ENCODE measurements around the gene BRF1.
"Not testable (repeated sequence)": the region's sequence is repeated elsewhere in the genome, so short reads cannot be mapped to it uniquely, and the experiment has no call there.

GRCh38 chr14:105327695-105328045 is 26.9 kb upstream of the BRF1 start:
- TF ChIP-seq, protein P1, sequence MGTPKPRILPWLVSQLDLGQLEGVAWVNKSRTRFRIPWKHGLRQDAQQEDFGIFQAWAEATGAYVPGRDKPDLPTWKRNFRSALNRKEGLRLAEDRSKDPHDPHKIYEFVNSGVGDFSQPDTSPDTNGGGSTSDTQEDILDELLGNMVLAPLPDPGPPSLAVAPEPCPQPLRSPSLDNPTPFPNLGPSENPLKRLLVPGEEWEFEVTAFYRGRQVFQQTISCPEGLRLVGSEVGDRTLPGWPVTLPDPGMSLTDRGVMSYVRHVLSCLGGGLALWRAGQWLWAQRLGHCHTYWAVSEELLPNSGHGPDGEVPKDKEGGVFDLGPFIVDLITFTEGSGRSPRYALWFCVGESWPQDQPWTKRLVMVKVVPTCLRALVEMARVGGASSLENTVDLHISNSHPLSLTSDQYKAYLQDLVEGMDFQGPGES (IDR thresholded peaks at IDR 0.05; ENCODE audit: low read depth, low read length) = not testable (repeated sequence)
- TF ChIP-seq, protein P2, sequence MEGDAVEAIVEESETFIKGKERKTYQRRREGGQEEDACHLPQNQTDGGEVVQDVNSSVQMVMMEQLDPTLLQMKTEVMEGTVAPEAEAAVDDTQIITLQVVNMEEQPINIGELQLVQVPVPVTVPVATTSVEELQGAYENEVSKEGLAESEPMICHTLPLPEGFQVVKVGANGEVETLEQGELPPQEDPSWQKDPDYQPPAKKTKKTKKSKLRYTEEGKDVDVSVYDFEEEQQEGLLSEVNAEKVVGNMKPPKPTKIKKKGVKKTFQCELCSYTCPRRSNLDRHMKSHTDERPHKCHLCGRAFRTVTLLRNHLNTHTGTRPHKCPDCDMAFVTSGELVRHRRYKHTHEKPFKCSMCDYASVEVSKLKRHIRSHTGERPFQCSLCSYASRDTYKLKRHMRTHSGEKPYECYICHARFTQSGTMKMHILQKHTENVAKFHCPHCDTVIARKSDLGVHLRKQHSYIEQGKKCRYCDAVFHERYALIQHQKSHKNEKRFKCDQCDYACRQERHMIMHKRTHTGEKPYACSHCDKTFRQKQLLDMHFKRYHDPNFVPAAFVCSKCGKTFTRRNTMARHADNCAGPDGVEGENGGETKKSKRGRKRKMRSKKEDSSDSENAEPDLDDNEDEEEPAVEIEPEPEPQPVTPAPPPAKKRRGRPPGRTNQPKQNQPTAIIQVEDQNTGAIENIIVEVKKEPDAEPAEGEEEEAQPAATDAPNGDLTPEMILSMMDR (IDR thresholded peaks at IDR 0.05) = not testable (repeated sequence)
- TF ChIP-seq, protein P3, sequence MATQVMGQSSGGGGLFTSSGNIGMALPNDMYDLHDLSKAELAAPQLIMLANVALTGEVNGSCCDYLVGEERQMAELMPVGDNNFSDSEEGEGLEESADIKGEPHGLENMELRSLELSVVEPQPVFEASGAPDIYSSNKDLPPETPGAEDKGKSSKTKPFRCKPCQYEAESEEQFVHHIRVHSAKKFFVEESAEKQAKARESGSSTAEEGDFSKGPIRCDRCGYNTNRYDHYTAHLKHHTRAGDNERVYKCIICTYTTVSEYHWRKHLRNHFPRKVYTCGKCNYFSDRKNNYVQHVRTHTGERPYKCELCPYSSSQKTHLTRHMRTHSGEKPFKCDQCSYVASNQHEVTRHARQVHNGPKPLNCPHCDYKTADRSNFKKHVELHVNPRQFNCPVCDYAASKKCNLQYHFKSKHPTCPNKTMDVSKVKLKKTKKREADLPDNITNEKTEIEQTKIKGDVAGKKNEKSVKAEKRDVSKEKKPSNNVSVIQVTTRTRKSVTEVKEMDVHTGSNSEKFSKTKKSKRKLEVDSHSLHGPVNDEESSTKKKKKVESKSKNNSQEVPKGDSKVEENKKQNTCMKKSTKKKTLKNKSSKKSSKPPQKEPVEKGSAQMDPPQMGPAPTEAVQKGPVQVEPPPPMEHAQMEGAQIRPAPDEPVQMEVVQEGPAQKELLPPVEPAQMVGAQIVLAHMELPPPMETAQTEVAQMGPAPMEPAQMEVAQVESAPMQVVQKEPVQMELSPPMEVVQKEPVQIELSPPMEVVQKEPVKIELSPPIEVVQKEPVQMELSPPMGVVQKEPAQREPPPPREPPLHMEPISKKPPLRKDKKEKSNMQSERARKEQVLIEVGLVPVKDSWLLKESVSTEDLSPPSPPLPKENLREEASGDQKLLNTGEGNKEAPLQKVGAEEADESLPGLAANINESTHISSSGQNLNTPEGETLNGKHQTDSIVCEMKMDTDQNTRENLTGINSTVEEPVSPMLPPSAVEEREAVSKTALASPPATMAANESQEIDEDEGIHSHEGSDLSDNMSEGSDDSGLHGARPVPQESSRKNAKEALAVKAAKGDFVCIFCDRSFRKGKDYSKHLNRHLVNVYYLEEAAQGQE (IDR thresholded peaks at IDR 0.05; ENCODE audit: low read depth, low read length) = not testable (repeated sequence)
- TF ChIP-seq, protein P4, sequence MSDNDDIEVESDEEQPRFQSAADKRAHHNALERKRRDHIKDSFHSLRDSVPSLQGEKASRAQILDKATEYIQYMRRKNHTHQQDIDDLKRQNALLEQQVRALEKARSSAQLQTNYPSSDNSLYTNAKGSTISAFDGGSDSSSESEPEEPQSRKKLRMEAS (IDR thresholded peaks at IDR 0.05; ENCODE audit: low read depth) = not testable (repeated sequence)

All from SK-N-SH (cell line).